ENCODE data around the gene ZNF445.
"Not testable (repeated sequence)": the region's sequence is repeated elsewhere in the genome, so short reads cannot be mapped to it uniquely, and the experiment has no call there.

ZNF445 gene

DNA sequence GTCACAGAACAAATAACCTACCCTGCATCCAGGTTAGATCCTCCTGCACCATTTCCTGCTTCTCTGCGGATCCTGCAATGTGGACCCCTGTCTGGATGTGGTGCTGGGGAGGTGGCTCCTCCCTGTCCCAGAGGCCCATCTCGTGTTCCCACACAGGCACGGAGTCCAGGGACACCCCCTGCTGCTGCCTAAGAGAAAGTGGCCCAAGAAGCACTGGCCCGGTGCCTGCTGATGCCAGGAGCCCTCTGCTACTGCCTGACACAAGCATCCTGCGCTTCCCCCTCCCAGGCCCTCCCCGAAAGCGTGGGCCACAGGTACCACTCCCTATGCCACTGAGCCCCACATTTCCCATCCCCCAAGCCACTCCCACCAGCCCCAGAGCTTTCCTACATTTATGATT is 48.6 kb downstream of the ZNF445 start:
- no peaks in the 10 kb centered on the region for H3K27me3 ChIP-seq (ENCODE audit: control insufficient read depth, insufficient read depth, low read length)
- H3K4me1 ChIP-seq (ENCODE audit: control insufficient read depth, low read depth, low read length) = no peaks in the 10 kb centered on the region
- no peaks in the 10 kb centered on the region for H3K9me3 ChIP-seq (ENCODE audit: control insufficient read depth, low read depth, low read length)
- H3K4me3 ChIP-seq (ENCODE audit: low read length) = no peak overlapping the region
- no peaks in the 10 kb centered on the region for H3K36me3 ChIP-seq (ENCODE audit: control insufficient read depth, low read depth, low read length)
- H3K9ac ChIP-seq (ENCODE audit: low read length) = no peak overlapping the region
- H3K27ac ChIP-seq (ENCODE audit: low read length) = no peak overlapping the region

- Histone ChIP-seq H3K9ac (ENCODE audit: low read length) (no peak overlapping the region), H3K27me3 (ENCODE audit: control insufficient read depth, insufficient read depth, low read length) (no peaks in the 10 kb centered on the region), H3K4me3 (ENCODE audit: low read length) (no peak overlapping the region), H3K9me3 (ENCODE audit: control insufficient read depth, low read depth, low read length) (no peaks in the 10 kb centered on the region), H3K27ac (ENCODE audit: low read length) (no peak overlapping the region), H3K36me3 (ENCODE audit: control insufficient read depth, low read depth, low read length) (no peaks in the 10 kb centered on the region), H3K4me1 (ENCODE audit: control insufficient read depth, low read depth, low read length) (no peaks in the 10 kb centered on the region)
These were observed 49.8 kb downstream of the ZNF445 start for GRCh38 chr3:44427683-44428082.

DNA sequence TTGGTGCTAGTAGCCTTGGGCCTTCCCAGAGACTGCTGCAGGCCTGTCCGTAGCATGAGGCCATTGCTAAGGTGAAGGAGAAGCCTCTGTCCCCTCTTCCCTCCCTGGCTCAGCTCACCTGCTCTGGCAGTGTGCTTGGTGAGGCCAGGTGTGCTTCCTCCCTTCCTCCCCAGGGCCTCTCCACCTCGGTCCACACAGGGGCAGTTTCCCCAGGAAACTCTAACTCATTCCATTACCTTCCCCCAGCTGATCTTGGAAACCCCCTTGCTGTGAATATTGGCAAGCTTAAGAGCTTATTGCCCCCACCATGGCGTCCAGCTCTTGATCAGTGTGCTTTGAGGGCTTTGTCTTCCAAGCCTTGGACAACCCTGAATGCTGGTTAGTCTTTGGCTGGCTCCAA is 52.7 kb downstream of the ZNF445 start:
- Histone ChIP-seq H3K4me3 (ENCODE audit: low read length) (no peak overlapping the region), H3K27ac (ENCODE audit: low read length) (no peak overlapping the region), H3K9ac (ENCODE audit: low read length) (no peak overlapping the region), H3K9me3 (ENCODE audit: control insufficient read depth, low read depth, low read length) (no peaks in the 10 kb centered on the region), H3K4me1 (ENCODE audit: control insufficient read depth, low read depth, low read length) (no peaks in the 10 kb centered on the region), H3K36me3 (ENCODE audit: control insufficient read depth, low read depth, low read length) (no peaks in the 10 kb centered on the region), H3K27me3 (ENCODE audit: control insufficient read depth, insufficient read depth, low read length) (no peaks in the 10 kb centered on the region)

DNA sequence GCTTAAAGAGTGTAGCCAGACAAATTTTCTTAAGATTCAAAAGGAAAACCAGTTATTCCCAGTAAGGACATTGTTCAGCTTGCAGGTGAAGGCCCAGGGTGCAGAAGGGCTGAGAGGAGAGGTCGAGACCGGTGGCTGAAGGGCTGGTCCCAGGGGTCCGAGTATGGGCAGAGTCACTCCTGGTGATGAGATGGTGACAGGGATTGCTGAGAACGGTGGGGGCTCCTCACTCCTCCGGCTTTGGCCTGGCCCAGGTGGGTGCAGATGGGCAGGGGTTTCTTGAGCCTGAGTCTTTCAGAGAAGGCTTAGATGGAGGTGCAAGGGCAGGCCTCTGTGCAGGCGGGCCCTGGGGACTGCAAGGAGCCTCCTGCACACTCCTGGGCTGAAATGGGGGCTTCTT is 56.2 kb downstream of the ZNF445 start:
- H3K9ac ChIP-seq (ENCODE audit: low read length) = no peak overlapping the region
- H3K4me1 ChIP-seq (ENCODE audit: control insufficient read depth, low read depth, low read length) = no peaks in the 10 kb centered on the region
- no peaks in the 10 kb centered on the region for H3K9me3 ChIP-seq (ENCODE audit: control insufficient read depth, low read depth, low read length)
- no peak overlapping the region for H3K27ac ChIP-seq (ENCODE audit: low read length)
- H3K27me3 ChIP-seq (ENCODE audit: control insufficient read depth, insufficient read depth, low read length) = no peaks in the 10 kb centered on the region
- no peak overlapping the region for H3K4me3 ChIP-seq (ENCODE audit: low read length)
- H3K36me3 ChIP-seq (ENCODE audit: control insufficient read depth, low read depth, low read length) = no peaks in the 10 kb centered on the region

- H3K4me3 ChIP-seq (ENCODE audit: low read length) = no peak overlapping the region
- no peaks in the 10 kb centered on the region for H3K27me3 ChIP-seq (ENCODE audit: control insufficient read depth, insufficient read depth, low read length)
- no peak overlapping the region for H3K9ac ChIP-seq (ENCODE audit: low read length)
- no peaks in the 10 kb centered on the region for H3K9me3 ChIP-seq (ENCODE audit: control insufficient read depth, low read depth, low read length)
- no peaks in the 10 kb centered on the region for H3K4me1 ChIP-seq (ENCODE audit: control insufficient read depth, low read depth, low read length)
- no peaks in the 10 kb centered on the region for H3K36me3 ChIP-seq (ENCODE audit: control insufficient read depth, low read depth, low read length)
- no peak overlapping the region for H3K27ac ChIP-seq (ENCODE audit: low read length)
These were observed 56.8 kb downstream of the ZNF445 start for GRCh38 chr3:44420676-44421075.

DNA sequence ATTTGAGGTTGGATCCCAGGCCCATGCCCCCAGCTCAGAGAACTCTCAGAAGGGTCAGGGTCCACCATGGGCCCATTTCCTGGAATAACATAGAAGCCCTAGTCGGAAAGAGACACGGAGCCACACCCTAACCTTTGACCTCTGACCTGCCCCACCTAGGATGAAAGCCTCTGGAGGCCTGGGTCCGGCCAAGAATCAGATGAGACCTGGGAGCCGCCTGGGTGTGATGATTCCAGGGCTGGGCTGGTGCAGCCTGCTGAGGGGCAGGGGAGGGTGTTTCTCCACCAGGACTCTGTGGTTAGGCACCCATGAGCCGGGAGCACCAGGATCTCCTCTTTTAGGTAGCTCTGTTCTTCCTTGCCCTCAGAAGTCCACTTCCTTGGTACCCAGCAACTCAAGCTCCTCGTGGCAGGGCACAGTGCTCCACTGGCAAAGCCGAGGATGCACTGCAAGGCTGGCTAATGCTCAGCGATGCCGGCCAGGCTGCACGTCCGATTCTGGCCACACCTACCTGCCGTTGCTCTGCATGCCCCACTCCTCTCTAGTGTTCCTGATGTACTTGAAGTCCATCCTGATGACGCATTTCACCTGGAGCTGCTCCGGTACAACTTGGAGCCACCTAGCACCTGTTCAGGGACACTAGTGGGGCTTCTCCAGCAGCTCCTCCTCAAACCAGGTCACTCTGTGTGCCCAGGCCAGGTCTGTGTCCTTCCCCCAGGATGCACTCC is 57.4 kb downstream of the ZNF445 start:
- no peaks in the 10 kb centered on the region for H3K27me3 ChIP-seq (ENCODE audit: control insufficient read depth, insufficient read depth, low read length)
- no peaks in the 10 kb centered on the region for H3K4me1 ChIP-seq (ENCODE audit: control insufficient read depth, low read depth, low read length)
- H3K4me3 ChIP-seq (ENCODE audit: low read length) = no peak overlapping the region
- H3K9me3 ChIP-seq (ENCODE audit: control insufficient read depth, low read depth, low read length) = no peaks in the 10 kb centered on the region
- no peak overlapping the region for H3K9ac ChIP-seq (ENCODE audit: low read length)
- no peaks in the 10 kb centered on the region for H3K36me3 ChIP-seq (ENCODE audit: control insufficient read depth, low read depth, low read length)
- no peak overlapping the region for H3K27ac ChIP-seq (ENCODE audit: low read length)

DNA sequence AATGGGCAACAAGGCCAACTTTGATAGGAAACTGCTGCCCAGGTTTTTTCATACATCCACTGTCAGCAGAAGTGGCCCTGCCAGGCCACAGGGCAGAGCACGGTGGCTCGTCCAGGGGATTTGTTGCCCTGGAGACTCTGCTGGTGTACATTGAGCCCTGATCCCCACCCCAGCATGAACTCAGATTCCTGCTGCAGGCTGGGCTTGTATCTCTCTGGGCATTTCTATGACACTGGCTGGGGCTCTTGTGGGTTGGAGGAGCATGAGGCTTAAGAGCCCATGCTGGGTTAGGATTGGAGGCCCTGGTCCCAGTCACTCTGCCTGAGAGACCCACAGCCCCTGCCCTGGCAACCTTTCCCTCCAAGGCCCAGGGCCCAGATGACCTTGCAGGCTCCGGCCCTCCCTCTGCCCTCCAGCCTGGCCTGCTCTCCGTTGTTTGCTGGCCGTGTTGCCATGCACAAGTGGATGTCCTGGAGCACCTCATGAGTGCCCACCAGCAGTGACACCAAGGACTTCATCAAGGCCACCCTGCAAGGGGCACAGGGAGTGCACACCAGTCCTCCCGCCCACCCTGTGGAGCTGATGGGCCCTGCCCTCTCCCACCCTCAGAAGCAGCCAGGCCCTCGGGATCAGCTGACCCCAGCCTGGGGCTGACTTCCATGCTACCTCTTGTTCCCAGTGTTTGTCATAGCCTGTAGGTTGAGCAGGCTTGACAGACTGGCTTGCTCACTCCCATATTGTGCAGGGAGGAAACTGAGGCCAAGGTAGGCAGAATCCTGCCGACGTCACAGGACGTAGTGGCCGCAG is 58.2 kb downstream of the ZNF445 start:
- Histone ChIP-seq H3K27me3 (ENCODE audit: control insufficient read depth, insufficient read depth, low read length) (no peaks in the 10 kb centered on the region), H3K4me1 (ENCODE audit: control insufficient read depth, low read depth, low read length) (no peaks in the 10 kb centered on the region), H3K27ac (ENCODE audit: low read length) (no peak overlapping the region), H3K4me3 (ENCODE audit: low read length) (no peak overlapping the region), H3K9me3 (ENCODE audit: control insufficient read depth, low read depth, low read length) (no peaks in the 10 kb centered on the region), H3K9ac (ENCODE audit: low read length) (no peak overlapping the region), H3K36me3 (ENCODE audit: control insufficient read depth, low read depth, low read length) (no peaks in the 10 kb centered on the region)

GRCh38 chr3:44418549-44418948 is 58.9 kb downstream of the ZNF445 start:
- Histone ChIP-seq H3K36me3 (ENCODE audit: control insufficient read depth, low read depth, low read length) (no peaks in the 10 kb centered on the region), H3K27me3 (ENCODE audit: control insufficient read depth, insufficient read depth, low read length) (no peaks in the 10 kb centered on the region), H3K4me1 (ENCODE audit: control insufficient read depth, low read depth, low read length) (no peaks in the 10 kb centered on the region), H3K27ac (ENCODE audit: low read length) (no peak overlapping the region), H3K9me3 (ENCODE audit: control insufficient read depth, low read depth, low read length) (no peaks in the 10 kb centered on the region), H3K9ac (ENCODE audit: low read length) (no peak overlapping the region), H3K4me3 (ENCODE audit: low read length) (no peak overlapping the region)

DNA sequence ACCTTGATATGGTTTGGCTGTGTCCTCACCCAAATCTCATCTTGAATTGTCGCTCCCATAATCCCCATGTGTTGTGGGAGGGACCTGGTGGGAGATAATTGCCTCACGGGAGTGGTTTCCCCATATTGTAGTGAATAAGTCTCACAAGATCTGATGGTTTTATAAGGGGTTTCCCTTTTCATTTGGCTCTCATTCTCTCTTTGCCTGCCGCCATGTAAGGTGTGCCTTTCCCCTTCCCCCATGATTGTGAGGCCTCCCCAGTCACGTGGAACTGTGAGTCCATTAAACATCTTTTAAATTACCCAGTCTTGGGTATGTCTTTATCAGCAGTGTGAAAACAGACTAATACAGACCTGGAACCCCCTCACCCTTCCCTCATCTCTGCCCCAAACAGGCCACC is 59.4 kb downstream of the ZNF445 start:
- H3K4me3 ChIP-seq (ENCODE audit: low read length); H3K36me3 ChIP-seq (ENCODE audit: control insufficient read depth, low read depth, low read length); H3K4me1 ChIP-seq (ENCODE audit: control insufficient read depth, low read depth, low read length); H3K27me3 ChIP-seq (ENCODE audit: control insufficient read depth, insufficient read depth, low read length); H3K9ac ChIP-seq (ENCODE audit: low read length); H3K9me3 ChIP-seq (ENCODE audit: control insufficient read depth, low read depth, low read length); H3K27ac ChIP-seq (ENCODE audit: low read length): not testable (repeated sequence)

DNA sequence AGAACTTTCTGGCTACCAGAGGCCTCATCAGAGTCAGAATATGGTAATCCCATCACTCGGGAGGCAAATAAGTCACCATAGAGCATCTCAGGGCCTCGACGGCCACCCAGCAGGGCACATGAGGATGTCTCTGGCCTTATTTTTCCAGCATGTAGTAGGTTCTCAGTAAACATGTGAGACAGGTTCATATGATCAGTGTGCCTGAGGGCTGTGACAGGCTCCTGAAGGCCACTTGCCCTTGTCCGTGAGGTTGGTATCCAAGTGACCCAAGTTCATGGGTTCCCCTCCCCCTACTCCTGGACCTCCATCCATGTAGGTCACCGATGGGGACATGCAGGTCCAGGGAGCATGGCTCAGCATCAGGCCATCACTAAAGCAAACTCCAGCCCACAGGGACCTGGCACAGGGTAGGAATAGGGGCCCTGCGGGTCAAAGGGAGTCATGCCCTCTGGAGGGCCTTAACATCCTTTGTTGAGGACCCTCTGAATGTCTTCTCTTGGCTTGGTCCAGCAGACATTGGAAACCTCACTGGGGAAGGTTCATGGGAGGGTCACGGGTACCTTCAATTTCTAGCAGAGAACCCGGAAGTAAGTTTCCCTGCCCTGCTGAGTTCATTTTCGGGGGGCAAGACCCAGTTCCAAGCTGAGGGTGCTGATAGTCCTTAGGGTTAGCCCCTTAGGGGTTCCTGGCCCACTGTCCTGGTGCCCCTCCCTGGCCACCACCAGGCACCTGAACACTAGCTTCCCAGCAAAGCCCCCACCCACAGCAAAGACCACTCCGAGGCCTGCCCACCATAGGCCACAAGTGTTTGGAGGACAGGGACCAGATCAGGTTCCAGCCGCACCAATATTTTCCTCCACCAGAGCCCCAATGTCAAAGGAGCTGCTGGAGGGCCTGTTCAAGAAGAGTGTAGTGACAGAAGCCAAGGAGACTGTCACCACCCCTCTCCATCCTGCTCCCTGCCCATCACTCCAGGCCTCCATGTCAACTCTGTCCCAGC is 61.1 kb downstream of the ZNF445 start:
- Histone ChIP-seq H3K9me3 (ENCODE audit: control insufficient read depth, low read depth, low read length) (no peaks in the 10 kb centered on the region), H3K27ac (ENCODE audit: low read length) (no peak overlapping the region), H3K27me3 (ENCODE audit: control insufficient read depth, insufficient read depth, low read length) (no peaks in the 10 kb centered on the region), H3K9ac (ENCODE audit: low read length) (no peak overlapping the region), H3K4me3 (ENCODE audit: low read length) (no peak overlapping the region), H3K4me1 (ENCODE audit: control insufficient read depth, low read depth, low read length) (no peaks in the 10 kb centered on the region), H3K36me3 (ENCODE audit: control insufficient read depth, low read depth, low read length) (no peaks in the 10 kb centered on the region)

DNA sequence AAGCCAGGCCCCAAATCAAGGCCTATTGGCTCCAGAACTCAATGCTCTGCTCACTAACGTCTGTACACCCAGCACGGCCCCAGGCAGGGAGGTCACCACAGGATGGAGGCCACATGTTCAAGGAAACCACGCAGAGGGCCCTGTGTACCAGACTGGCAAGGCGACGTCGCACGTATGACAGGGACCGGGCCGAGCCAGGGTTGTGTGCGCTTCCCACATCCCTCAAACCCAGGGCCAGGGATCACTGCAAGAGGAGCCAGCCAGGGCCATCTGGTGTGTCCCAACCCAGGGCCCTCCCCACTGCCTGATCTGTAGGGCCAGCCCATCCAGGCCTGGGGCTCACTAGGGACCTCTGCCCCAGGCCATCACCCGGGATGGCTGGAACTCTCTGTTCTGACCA is 62.0 kb downstream of the ZNF445 start:
- no peak overlapping the region for H3K27ac ChIP-seq (ENCODE audit: low read length)
- no peaks in the 10 kb centered on the region for H3K4me1 ChIP-seq (ENCODE audit: control insufficient read depth, low read depth, low read length)
- no peak overlapping the region for H3K9ac ChIP-seq (ENCODE audit: low read length)
- no peaks in the 10 kb centered on the region for H3K27me3 ChIP-seq (ENCODE audit: control insufficient read depth, insufficient read depth, low read length)
- H3K36me3 ChIP-seq (ENCODE audit: control insufficient read depth, low read depth, low read length) = no peaks in the 10 kb centered on the region
- no peak overlapping the region for H3K4me3 ChIP-seq (ENCODE audit: low read length)
- no peaks in the 10 kb centered on the region for H3K9me3 ChIP-seq (ENCODE audit: control insufficient read depth, low read depth, low read length)
